GM18526 (cell line): Measurements from ENCODE around the gene CRTC1.

Source experiments
- POLR2A ChIP-seq: IDR thresholded peaks from 3 replicates; pipeline ENCODE4 v1.6.1; 2011; ENCODE audit not compliant: insufficient read length; ENCODE audit errors: extremely low read depth

The CRTC1 gene, protein sequence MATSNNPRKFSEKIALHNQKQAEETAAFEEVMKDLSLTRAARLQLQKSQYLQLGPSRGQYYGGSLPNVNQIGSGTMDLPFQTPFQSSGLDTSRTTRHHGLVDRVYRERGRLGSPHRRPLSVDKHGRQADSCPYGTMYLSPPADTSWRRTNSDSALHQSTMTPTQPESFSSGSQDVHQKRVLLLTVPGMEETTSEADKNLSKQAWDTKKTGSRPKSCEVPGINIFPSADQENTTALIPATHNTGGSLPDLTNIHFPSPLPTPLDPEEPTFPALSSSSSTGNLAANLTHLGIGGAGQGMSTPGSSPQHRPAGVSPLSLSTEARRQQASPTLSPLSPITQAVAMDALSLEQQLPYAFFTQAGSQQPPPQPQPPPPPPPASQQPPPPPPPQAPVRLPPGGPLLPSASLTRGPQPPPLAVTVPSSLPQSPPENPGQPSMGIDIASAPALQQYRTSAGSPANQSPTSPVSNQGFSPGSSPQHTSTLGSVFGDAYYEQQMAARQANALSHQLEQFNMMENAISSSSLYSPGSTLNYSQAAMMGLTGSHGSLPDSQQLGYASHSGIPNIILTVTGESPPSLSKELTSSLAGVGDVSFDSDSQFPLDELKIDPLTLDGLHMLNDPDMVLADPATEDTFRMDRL

DNA sequence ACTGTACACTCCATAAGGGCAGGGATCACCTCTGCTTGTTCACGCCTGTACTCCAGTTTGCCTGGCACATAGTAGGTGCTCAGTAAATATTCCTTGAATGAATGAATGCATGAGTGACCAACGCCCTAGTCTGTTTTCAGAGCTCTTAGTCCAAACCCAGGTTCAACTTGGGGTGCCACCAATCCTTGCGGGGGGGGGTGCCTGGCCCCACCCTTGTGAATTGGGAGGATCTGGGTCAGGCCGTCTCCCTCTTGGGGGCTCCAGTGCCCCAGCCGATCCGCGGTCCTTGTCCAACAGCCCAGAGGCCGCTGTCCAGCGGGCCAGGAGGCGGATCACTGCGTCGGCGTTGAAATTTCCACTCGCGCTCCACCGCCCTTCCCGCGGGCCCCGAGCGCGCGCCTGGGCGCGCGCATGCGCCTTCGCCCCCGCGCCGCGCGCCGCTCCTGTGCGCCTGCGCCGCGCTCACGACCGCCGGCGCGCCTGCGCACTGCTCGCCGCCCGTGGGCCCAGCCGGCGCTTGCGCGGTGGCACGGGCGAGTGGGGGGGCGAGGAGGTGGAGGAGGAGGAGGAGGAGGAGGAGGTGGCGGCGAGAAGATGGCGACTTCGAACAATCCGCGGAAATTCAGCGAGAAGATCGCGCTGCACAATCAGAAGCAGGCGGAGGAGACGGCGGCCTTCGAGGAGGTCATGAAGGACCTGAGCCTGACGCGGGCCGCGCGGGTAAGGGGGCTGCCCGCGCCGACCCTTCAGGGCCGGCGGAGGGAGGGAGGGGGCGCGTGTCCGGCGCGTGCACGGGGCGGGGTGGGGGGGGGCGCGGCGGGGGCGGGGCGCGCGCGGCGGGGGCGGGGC, at the start of gene CRTC1:
Gene CRTC1, plus strand, starts transcription at position 572 of the 849 bp plus-strand sequence. Its CDS starts 23 bp downstream, at position 595.
- peak; percentile 79 for TF ChIP-seq POLR2A

DNA sequence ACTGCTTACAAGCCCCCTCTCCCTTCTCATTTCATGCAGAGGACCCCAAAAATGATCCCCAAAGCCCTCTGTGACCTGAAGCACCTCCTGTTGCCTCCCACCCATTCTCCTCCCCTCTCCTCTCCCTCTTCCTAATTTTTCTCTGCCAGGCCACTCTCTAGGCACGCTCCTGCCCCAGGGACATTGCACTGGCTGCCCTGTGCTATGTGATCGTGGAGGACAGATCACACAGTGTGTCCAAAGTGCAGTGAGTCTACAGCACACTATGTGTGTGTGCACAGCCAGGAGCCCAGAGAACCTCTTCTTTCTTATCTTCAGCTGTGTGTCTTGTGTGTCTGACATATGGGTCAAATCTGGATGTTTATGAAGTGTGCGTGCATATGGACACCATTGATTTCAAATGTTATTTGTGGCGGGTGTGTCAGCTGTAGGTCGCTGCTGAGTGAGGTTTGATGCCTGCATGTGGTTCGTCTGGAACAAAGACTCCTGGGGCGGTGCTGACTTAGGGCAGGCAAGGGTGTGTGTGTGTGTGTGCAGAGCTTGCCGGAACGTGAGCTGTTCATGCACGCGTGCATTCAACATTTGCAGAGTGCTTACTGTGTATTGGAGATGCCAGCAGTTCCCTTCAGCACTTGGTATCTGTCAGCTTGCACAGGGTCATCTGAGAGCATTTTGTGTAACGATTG, 48.7 kb upstream of the CRTC1 start:
- TF ChIP-seq POLR2A: no peak

DNA sequence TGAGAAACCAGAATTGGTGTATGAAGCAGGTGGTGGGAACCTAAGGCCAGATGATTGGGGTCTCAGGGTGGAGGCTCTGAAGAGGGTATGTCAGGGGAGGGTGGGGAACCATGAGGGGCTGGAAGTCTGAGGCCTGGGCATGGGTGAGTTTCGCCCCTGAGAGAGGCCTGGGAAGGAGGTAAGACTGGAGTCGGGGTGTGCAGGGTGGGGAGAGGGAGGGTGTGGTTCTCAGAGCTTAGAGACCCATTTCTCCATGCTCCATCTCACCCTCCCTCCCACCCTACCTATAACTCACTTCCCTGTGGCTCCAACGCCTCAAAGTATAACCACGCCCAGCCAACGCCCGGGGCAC, 47.7 kb upstream of the CRTC1 start:
- TF ChIP-seq POLR2A: no peak

DNA sequence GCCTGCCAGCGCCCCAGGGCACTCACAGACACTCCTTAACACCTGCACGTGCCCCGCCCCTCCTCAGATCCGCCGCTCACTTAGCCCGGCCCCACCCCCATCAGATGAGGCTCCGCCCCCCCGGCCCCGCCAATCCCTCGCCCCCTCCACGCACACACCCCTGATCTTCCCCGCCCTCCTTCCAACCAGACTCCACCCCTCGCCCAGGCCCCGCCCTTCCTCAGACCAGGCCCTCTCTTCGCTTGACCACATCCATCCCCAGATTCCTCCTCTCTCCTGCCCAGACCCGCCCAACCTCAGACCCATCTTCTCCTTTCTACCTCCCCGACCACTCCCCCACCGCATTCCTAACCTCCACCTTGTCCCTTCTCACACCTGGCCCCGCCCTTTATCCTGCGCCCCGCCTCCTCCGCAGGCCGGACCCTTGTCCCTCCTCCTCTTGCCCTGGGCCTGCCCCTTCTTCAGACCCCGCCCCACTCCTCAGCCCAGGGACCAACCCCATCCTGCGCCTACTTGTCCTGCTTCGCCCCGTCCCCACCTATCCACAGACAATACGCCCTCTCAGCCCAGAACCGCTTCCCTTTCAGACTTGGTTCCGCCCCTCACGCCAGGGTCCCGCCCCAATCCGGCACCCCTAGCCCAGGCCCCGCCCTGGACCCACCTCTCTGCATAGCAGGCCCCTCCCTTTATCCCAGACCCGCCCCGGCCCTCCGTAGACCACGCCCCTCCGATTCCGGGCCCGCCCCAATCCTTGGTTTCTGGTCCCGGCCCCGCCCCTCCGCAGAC, 47.1 kb upstream of the CRTC1 start:
- no peak for TF ChIP-seq POLR2A

DNA sequence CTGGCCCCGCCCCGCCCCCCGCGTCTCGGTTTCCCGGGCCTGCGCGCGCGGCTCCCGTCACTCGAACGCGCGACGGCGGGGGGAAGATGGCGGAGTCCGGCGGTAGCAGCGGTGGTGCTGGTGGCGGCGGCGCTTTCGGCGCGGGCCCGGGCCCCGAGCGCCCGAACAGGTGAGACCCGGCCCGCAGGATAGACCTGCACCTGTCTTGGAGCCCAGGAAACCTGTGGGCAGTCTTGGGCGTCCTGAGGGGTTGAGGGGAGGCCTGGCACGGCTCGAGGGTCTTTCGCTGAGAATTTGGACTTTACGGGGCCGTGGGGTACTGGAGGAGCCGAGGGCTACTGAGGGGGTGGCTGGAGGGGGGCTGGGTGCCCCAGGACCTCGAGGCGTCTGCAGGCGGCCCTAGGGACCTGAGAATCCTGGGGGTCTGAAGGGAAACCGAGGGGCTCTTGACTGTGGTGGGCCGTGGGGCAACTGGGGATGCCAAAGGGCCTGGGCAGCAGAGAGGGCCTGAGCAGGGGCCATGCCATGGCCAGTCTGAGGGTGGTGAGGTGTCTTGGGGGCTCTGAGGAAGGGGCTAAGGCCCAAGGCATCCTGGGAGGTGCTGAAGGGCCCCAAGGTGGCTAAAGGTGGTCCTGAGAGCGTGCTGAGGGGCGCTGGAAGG, 46.4 kb upstream of the CRTC1 start, which contains the start of gene KLHL26:
Gene KLHL26, plus strand, starts transcription at position 60 of the 661 bp plus-strand sequence. Its CDS starts 27 bp downstream, at position 87.
- TF ChIP-seq POLR2A: peak; percentile 73

DNA sequence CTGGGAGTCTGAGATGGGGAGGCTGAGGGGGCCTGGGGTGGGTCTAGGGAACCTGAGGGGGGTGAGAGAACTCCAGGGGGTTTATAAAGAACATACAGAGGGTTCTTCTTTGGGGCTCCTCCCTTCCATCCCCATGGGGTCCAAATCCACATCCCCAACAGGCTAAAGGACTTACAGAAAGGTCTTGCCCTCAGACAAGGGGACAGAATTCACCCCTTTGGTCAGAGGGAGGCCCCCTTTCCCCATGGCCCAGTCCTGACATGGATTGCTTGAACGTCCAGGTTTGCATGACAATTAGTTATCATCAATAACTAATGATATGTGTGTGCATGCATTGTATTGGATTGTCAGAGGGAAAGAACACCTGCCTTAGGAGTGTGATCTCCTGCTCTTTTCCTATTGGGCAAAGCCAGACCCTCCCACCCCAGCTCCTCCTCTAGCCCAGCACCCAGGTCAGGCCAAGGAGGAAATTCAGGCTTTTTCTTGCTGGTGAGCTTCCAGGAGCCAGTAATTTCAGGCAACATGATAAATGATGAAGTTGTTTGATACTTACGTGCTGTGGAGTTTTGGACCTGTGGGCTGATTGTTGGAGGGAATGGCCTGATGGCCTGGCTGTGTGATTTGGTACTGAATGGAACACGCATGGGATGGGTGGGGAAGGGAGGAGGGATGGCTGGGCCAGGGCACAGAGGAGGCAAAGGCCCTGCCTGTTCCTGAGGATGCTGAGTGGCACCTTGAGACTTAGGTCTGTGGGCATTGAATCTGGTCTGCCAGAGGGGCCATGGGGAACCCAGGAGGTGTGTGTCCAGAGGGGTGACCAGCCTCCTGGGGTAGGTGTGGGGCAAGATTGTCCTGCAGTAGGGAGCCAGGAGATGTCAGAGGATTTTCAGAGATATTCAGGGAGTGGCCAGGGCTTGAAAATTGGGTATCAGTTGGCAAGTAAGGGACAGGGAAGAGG, 45.5 kb upstream of the CRTC1 start:
- no peak for TF ChIP-seq POLR2A

DNA sequence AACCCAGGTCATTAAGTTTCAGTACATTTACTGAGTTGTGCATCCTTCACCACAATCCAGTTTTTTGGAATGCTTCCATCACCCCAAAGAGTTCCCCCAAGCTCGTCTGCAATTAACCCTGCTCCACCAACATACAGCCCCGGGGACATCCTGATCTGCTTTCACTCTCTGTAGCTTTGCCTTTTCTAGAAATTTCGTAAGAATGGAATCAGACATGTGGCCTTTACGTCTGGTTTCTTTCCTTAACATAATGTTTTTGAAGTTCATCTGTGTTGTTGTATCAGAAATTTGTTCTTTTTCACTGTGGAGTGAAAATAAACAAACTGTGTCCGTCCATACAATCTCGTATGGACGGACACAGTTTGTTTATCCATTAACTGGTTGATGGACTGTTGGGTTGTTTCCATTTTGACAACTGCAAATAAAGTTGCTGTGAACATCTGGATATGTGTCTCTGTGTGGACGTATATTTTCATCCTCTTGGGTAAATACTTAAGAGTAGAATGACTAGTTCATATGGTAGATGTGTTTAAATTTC, 43.7 kb upstream of the CRTC1 start:
- TF ChIP-seq POLR2A: no peak

DNA sequence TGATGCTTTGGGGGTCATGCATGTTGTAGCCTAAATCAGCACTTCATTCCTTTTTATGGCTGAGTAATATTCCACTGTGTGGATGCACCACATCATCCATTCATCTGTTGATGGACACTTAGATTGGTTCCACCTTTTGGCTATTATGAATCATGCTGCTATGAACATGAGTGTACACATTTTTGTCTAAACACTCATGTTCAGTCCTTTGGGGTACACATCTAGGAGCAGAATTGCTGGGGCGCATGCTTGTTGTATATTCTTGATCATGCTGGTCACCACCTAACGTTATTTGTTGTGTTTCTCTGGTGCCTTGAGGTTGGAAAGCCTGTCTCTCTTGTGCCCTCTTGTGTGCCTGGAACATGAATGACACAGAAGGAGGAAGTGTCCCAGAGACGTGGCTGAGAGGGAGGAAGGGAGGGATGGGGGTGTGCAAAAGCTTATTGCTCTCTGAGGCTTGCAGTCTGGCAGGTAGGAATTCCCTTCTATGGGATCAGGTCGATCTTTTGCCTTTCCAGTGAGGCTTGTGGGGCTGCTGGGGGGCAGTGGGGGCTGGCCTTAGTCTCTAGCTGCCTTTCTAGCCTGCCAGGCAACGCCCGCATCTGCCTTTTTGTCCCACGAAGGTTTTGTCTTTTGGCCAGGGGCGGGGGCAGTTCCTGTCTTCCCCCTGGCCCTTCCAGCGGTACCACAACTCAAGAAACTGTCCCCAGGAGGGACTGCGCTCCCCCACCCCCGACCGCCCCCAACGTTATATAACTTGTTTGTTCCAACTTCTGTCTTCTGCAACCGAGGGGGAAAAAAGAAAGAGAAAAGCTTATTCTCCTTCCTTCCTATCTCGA, 39.1 kb upstream of the CRTC1 start:
- no peak for TF ChIP-seq POLR2A

DNA sequence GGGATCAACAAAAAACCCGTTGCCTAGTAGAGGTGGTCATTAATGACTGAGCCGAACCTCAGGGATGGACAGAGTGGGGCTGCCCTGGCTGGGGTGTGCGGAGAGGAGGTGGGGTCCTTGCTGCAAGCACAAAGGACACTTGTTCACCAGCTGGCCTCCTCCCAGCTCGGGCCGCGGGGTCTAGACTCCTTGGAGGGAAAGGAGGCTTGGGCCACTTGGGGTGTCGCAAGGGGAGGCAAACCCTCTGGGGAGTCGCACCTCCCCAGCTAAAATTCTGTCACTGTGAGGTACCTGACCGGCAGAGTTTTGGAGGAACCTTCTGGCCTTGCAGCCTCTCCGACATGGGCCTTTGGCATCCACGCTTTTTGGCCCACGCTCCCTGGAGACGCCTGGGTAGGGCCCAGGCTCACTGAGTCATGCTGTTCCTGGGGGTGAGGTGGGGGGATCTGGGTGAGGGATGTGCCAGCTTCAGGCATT, 38.4 kb upstream of the CRTC1 start:
- TF ChIP-seq POLR2A: no peak

DNA sequence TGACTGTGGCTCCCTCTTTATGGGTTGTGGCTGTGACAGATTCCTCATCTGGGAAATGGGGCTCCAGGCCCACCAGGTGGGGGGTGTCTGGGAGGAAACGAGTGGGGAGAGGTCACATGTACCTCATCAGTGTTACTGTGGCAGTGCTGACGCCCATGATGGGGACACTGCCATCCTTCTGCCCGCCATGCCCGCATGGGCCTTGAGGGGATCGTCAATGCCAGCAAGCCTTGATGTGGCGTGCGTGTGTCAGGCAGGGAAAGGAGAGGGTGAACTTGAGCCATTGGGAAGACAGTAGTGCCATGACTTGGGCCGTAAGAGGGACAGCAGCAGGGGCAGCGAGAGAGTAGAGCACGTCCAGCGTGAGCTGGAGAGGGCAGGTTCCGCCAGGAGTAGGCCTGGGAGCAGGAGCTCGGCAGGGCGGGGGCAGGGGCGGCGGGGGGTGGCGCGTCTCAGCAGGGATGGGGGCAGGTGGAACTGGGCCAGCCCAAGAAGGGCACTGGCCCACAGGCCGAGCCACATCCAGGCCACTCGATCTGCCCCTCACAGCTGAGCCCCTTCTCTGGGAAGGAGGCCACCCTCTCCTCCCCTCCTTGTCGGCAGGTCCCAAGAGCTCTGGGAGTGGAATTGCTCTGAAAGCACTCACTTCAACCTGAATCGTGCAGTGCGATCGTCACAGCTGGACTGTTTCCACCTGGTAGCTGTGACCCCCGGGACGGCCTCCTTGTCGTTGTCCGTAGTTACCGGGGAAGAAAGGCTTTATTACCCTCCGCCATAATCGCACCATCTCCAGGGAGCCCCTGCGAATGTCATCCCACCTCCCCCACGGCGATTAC, 36.7 kb upstream of the CRTC1 start:
- TF ChIP-seq POLR2A: no peak

DNA sequence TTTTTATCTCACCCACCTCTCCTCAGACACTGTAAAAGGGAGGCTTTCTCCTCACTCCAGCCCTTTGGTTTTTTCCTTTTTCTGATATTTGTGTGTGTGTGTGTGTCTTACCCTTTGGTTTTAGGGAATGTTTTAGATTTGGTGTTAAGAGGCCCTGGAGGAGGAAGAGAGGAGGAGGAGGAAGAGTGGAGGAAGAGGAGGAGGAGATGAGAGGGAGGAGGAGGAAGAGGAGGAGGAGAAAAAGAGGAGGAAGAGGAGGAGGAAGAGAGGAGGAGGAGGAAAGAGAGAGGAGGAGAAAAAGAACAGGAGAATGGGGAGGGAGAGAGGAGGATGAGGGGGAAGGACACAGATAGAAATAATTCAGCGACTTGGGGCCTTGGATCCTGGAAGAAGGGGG, 36.1 kb upstream of the CRTC1 start:
- no peak for TF ChIP-seq POLR2A
